ENCODE data around the gene DKK2. TPM values are rescaled to one million over a fixed set of nuclear protein-coding genes. Genes with fewer than 3 reads are reported as not detected.

The DKK2 gene
- total RNA-seq = 6.1 TPM

GRCh38 chr4:107035819-107036583 lies at the start of gene DKK2:
DKK2 (minus strand) TSS chr4:107036313; CDS start chr4:107035591, 722 bp downstream.

All from metanephros (tissue), 1 donor.